Measurements from ENCODE around the gene CMKLR1.

GRCh38 chr12:108253540-108253939 is 85.6 kb downstream of the CMKLR1 start:
- TF ChIP-seq CTCF (IDR thresholded peaks at IDR 0.05; ENCODE audit: low read length) (no peak), EZH2 (IDR thresholded peaks at IDR 0.05; ENCODE audit: borderline replicate concordance, low read length) (no peak)
